Mucosa of rectum (tissue), 2 donors: ENCODE measurements around the gene MID1.

Experiments
- H3K27ac ChIP-seq, 2 donors: one replicate each; pipeline ENCODE4 v1.7.0; 2013; ENCODE audit warnings: inconsistent platforms in 2 of 2, low read depth in 2 of 2, low read length in 2 of 2
- H3K27me3 ChIP-seq, 2 donors: one replicate each; pipeline ENCODE4 v1.7.0; 2013; ENCODE audit warnings: low read length in 2 of 2; ENCODE audit not compliant: control insufficient read depth in 2 of 2, insufficient read depth in 2 of 2
- H3K36me3 ChIP-seq, 2 donors: one replicate each; pipeline ENCODE4 v1.7.0; 2013; ENCODE audit warnings: low read length in 2 of 2; ENCODE audit not compliant: control insufficient read depth in 2 of 2, insufficient read depth in 2 of 2
- H3K4me1 ChIP-seq, 2 donors: one replicate each; pipeline ENCODE4 v1.7.0; 2013; ENCODE audit warnings: low read length in 2 of 2, mild to moderate bottlenecking in 1 of 2; ENCODE audit not compliant: control insufficient read depth in 2 of 2, insufficient read depth in 2 of 2
- H3K4me3 ChIP-seq, 2 donors: one replicate each; pipeline ENCODE4 v1.7.0; 2013; ENCODE audit warnings: low read length in 2 of 2
- H3K9ac ChIP-seq, 2 donors: one replicate each; pipeline ENCODE4 v1.7.0; 2013; ENCODE audit warnings: low read length in 2 of 2, low read depth in 1 of 2, mild to moderate bottlenecking in 1 of 2
- H3K9me3 ChIP-seq, 2 donors: one replicate each; pipeline ENCODE4 v1.7.0; 2013; ENCODE audit warnings: low read length in 2 of 2; ENCODE audit not compliant: control insufficient read depth in 2 of 2
- donor health status: healthy.
- donor health status: Normal muscosa, but diverticular disease.

Gene MID1

GRCh38 chrX:10482708-10483107, 137.7 kb downstream of the MID1 start:
- H3K27me3 ChIP-seq, result no peaks in the 10 kb centered on the region
- no peak overlapping the region for H3K27ac ChIP-seq
- H3K9me3 ChIP-seq, result no peaks in the 10 kb centered on the region
- H3K4me3 ChIP-seq, result no peak overlapping the region
- no peak overlapping the region for H3K9ac ChIP-seq
- peaks cover 3 to 4% of the 10 kb centered on the region in 2 donors for H3K36me3 ChIP-seq
- H3K4me1 ChIP-seq, result no peaks in the 10 kb centered on the region

GRCh38 chrX:10482261-10482660, 138.1 kb downstream of the MID1 start:
- no peak overlapping the region for H3K4me3 ChIP-seq
- H3K27ac ChIP-seq, result no peak overlapping the region

GRCh38 chrX:10480861-10481260, 139.5 kb downstream of the MID1 start:
- no peak overlapping the region for H3K27ac ChIP-seq
- H3K36me3 ChIP-seq, result peaks cover 3 to 4% of the 10 kb centered on the region in 2 donors
- no peaks in the 10 kb centered on the region for H3K27me3 ChIP-seq
- H3K4me1 ChIP-seq, result no peaks in the 10 kb centered on the region
- H3K4me3 ChIP-seq, result no peak overlapping the region
- H3K9ac ChIP-seq, result no peak overlapping the region
- H3K9me3 ChIP-seq, result no peaks in the 10 kb centered on the region

More at GRCh38 chrX:10482261-10482660, 138.1 kb downstream of the MID1 start:
- Histone ChIP-seq H3K27me3 (no peaks in the 10 kb centered on the region), H3K36me3 (peaks cover 3 to 4% of the 10 kb centered on the region in 2 donors), H3K4me1 (no peaks in the 10 kb centered on the region), H3K9me3 (no peaks in the 10 kb centered on the region), H3K9ac (no peak overlapping the region)

- Histone ChIP-seq H3K27ac (no peak overlapping the region), H3K9ac (no peak overlapping the region), H3K36me3 (peaks cover 3 to 4% of the 10 kb centered on the region in 2 donors), H3K4me3 (no peak overlapping the region), H3K9me3 (no peaks in the 10 kb centered on the region), H3K4me1 (no peaks in the 10 kb centered on the region), H3K27me3 (no peaks in the 10 kb centered on the region)
Measured at GRCh38 chrX:10479508-10479907, 140.9 kb downstream of the MID1 start.

GRCh38 chrX:10477525-10477924, 142.9 kb downstream of the MID1 start:
- Histone ChIP-seq H3K9me3 (no peaks in the 10 kb centered on the region), H3K27me3 (no peaks in the 10 kb centered on the region)

GRCh38 chrX:10474913-10475568, 145.3 kb downstream of the MID1 start:
- no peak overlapping the region for H3K9ac ChIP-seq
- peaks cover 0 to 3% of the 10 kb centered on the region in 2 donors for H3K36me3 ChIP-seq
- H3K27me3 ChIP-seq, result no peaks in the 10 kb centered on the region
- H3K4me3 ChIP-seq, result no peak overlapping the region
- no peaks in the 10 kb centered on the region for H3K9me3 ChIP-seq
- no peak overlapping the region for H3K27ac ChIP-seq
- no peaks in the 10 kb centered on the region for H3K4me1 ChIP-seq

More at GRCh38 chrX:10477525-10477924, 142.9 kb downstream of the MID1 start:
- H3K36me3 ChIP-seq, result peaks cover 3 to 4% of the 10 kb centered on the region in 2 donors
- no peaks in the 10 kb centered on the region for H3K4me1 ChIP-seq
- H3K27ac ChIP-seq, result no peak overlapping the region
- H3K9ac ChIP-seq, result no peak overlapping the region
- no peak overlapping the region for H3K4me3 ChIP-seq

GRCh38 chrX:10474510-10474909, 145.9 kb downstream of the MID1 start:
- no peak overlapping the region for H3K27ac ChIP-seq
- H3K36me3 ChIP-seq, result peaks cover 0 to 3% of the 10 kb centered on the region in 2 donors
- H3K4me1 ChIP-seq, result no peaks in the 10 kb centered on the region
- H3K4me3 ChIP-seq, result no peak overlapping the region
- no peaks in the 10 kb centered on the region for H3K9me3 ChIP-seq
- H3K27me3 ChIP-seq, result no peaks in the 10 kb centered on the region
- H3K9ac ChIP-seq, result no peak overlapping the region

GRCh38 chrX:10471418-10471817, 149.0 kb downstream of the MID1 start:
- Histone ChIP-seq H3K9me3 (no peaks in the 10 kb centered on the region), H3K36me3 (no peaks in the 10 kb centered on the region), H3K27me3 (no peaks in the 10 kb centered on the region), H3K27ac (no peak overlapping the region), H3K9ac (no peak overlapping the region), H3K4me1 (no peaks in the 10 kb centered on the region), H3K4me3 (no peak overlapping the region)

GRCh38 chrX:10470009-10470408, 150.4 kb downstream of the MID1 start:
- no peak overlapping the region for H3K9ac ChIP-seq
- no peak overlapping the region for H3K4me3 ChIP-seq
- no peaks in the 10 kb centered on the region for H3K4me1 ChIP-seq
- H3K36me3 ChIP-seq, result no peaks in the 10 kb centered on the region
- H3K27me3 ChIP-seq, result no peaks in the 10 kb centered on the region
- no peaks in the 10 kb centered on the region for H3K9me3 ChIP-seq
- no peak overlapping the region for H3K27ac ChIP-seq

GRCh38 chrX:10467793-10468192, 152.6 kb downstream of the MID1 start:
- H3K27ac ChIP-seq, result no peak overlapping the region
- H3K36me3 ChIP-seq, result no peaks in the 10 kb centered on the region
- H3K9ac ChIP-seq, result no peak overlapping the region
- H3K4me1 ChIP-seq, result no peaks in the 10 kb centered on the region
- no peak overlapping the region for H3K4me3 ChIP-seq
- H3K9me3 ChIP-seq, result no peaks in the 10 kb centered on the region
- H3K27me3 ChIP-seq, result no peaks in the 10 kb centered on the region
